ENCODE measurements around the gene DISP3.

Gene DISP3

DNA sequence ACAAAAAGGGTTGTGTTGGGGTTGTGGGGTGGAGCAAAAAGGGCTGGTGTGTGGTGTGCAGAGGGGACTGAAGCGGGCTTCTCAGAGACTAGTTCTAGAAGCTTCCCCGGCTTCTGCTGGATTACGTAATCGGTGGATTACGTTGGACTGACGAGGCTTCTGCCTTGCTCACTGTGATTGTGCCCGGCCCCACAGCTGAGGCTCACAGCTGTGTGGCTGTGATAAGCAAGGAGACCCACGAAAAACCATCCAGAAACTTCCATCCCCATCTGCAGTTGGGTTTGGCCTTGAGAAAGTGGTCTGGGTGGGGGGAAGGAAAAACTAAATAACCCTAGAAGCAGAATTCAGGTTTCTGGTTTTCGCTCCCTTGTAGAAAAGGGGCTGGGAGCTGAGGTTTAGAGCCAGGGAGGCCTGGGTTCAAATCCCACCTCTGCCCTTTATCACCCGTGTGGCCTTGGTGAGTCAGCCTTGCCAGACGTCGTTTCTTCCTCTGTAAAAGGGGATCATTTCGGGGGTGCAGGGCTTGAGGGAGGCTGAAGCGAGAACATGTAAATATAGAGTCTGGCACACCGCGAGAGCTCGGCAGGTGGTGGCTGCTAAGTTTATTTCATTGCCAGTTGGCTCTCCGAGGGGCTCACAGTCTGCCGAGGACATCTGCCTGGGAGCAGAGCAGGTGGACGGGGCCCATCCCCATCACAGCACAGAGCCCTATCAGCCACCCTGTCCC is 30.4 kb upstream of the DISP3 start:
- TF ChIP-seq, protein P1, sequence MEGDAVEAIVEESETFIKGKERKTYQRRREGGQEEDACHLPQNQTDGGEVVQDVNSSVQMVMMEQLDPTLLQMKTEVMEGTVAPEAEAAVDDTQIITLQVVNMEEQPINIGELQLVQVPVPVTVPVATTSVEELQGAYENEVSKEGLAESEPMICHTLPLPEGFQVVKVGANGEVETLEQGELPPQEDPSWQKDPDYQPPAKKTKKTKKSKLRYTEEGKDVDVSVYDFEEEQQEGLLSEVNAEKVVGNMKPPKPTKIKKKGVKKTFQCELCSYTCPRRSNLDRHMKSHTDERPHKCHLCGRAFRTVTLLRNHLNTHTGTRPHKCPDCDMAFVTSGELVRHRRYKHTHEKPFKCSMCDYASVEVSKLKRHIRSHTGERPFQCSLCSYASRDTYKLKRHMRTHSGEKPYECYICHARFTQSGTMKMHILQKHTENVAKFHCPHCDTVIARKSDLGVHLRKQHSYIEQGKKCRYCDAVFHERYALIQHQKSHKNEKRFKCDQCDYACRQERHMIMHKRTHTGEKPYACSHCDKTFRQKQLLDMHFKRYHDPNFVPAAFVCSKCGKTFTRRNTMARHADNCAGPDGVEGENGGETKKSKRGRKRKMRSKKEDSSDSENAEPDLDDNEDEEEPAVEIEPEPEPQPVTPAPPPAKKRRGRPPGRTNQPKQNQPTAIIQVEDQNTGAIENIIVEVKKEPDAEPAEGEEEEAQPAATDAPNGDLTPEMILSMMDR (IDR thresholded peaks at IDR 0.05; ENCODE audit: extremely low read depth, missing control alignments) = no peak
- DNase-seq (ENCODE audit: low spot score) = no peak

DNA sequence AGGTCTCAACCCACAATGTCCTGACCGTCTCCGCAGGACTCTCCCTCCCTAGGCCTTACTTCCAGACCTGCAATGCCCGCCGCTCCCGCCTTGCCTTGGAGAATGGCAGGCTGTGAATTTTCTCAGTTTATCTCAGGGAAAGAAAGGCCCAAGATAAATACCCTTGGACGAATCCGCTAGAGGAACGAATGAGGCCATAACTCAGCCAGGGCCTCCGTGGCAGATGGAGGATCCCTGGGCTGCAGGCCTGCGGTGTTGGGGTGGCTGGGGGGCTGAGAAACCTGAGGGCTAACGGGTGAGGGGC is 29.9 kb upstream of the DISP3 start:
- no peak for DNase-seq (ENCODE audit: low spot score)
- TF ChIP-seq, protein P1 (IDR thresholded peaks at IDR 0.05; ENCODE audit: extremely low read depth, missing control alignments) = no peak

DNA sequence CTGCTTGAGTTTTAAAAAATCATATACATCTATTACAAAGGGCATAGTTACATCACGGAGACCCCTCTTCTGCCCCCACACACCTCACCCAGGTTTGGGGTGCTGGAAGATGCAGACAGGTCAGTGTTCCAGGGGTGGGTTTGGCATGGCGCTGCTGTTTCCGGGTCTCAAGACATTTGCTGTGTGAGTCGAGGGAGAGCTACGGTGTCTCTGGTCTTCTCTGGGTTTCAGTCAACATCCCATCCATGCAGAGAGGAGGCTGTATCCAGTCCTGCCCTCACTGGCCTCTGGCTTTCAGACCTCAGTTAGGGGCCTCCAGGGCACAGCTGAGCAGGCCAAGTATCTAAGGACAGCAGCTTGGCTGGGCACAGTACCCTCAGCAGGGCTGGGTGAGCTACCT is 28.6 kb upstream of the DISP3 start:
- TF ChIP-seq, protein P1 (IDR thresholded peaks at IDR 0.05; ENCODE audit: extremely low read depth, missing control alignments) = no peak
- DNase-seq (ENCODE audit: low spot score) = no peak

DNA sequence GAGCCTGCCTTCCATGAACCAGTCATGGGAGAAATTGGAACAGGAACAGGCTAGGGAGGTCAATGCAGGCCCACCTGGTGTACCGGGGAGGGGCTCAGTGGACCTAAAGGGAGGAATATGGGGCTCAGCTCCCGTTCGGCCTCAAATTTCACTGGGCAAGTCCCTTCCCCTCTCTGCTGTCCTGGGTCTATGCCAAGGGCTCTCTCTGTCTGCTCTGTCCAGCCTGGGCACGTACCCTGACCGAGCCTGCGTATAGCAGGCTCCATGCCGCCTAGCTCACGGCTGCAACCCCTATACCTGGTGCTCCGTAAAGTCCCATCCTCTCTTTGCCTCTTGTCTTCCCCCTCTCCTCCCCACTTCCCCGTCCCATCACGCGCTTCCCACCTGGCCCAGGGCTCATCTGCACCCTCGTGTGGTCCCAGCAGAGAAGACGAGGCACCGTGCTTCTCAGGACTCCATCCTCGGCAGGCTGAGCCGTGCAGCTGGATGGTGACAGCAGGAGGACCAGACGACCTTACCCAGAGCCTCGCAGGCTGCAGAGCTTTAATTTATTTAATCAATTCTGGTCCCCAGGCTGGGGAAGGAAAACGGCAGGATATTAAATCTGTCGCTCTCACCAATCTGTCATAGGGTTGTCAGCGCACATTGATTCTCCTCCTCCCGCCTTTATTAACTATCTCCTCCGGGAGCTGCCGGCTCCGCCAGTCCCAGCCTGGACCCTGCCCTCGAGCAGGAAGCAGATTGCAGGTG is 25.0 kb upstream of the DISP3 start:
- TF ChIP-seq, protein P1 (IDR thresholded peaks at IDR 0.05; ENCODE audit: extremely low read depth, missing control alignments) = no peak
- no peak for DNase-seq (ENCODE audit: low spot score)

DNA sequence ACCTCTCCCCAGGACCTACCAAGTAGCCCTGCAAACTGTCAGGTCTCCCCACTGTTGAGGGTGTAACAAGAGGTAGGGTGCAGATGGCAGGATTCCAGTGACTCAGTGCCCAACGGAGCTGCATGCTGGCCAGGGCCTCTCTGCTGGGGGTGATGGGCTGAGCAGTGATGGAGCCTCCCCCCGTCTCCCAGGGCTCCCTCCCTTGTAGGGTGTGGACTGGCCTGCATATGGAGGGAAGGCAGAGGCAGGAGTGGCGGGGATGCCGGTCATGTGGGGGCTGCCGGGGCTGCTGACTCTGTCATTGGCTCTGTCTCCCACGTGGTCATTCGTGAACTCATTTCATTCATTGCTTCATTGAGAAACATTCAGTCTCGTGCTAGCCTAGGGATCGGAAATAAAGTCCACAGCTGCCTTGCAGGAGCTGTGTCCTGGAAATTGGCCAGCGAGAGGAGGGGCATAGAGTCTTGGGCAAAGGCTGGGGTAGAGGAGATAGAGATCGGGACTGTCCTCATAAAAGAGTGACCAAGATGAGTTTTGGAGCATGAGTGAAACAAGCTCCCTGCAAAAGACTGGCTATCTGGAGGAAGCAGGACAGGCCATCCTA is 22.9 kb upstream of the DISP3 start:
- no peak for DNase-seq (ENCODE audit: low spot score)
- TF ChIP-seq, protein P1 (IDR thresholded peaks at IDR 0.05; ENCODE audit: extremely low read depth, missing control alignments) = no peak

DNA sequence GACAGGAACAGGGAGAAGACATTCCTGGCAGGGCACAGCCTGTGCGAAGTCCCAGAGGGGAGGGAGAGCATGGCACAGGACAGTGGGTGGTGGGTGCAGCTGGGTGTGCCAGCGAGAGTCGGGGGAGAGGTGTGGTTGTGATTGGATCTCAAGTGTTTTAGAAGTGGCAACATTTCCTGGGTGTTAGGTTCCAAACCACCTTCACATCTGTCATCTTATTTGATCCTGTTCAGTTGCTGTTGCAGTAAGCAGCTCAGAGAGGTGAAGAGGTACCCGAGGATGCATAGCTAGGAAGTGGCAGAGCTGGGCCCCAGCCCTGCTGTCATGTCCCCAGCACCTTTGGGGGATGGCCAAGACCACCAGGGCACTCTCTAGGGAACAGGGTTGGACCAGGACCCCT is 22.0 kb upstream of the DISP3 start:
- no peak for DNase-seq (ENCODE audit: low spot score)
- TF ChIP-seq, protein P1 (IDR thresholded peaks at IDR 0.05; ENCODE audit: extremely low read depth, missing control alignments) = no peak

DNA sequence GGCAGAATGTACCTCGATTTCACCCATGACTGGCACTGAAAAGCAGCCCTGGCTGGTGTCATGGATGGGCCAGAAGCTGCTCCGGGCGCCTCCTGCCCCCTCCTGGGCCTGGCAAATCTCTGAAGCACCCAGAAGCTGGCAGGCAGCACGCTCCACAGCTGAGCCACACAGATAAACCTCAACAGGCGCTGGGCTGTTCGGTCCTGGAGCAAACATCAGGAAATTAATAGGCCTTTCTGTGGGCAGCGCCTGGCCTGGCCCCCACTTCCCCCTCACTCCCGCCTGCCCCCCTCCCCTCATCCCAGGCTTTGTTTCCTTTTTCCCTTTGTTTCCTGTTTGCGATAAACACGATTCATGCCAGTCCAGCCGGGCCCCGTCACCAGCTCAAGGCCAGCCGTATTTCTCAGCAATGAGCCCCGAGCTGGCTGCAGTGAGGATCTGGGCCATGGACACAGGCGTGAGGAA is 20.1 kb upstream of the DISP3 start:
- DNase-seq (ENCODE audit: low spot score) = no peak

More for the DNA sequence above, 20.1 kb upstream of the DISP3 start:
- TF ChIP-seq, protein P1 (IDR thresholded peaks at IDR 0.05; ENCODE audit: extremely low read depth, missing control alignments) = no peak
